NOMO-1 (cell line): ENCODE data around the gene CAP2.

ENCODE experiments used
- DNase-seq, 2 experiments: peaks; one replicate each; lab custom pipeline; 2025; ENCODE audit not compliant: unreplicated experiment in 2 of 2; lab: John Stamatoyannopoulos, UW

Gene CAP2

GRCh38 chr6:17472653-17473183 is 79.3 kb downstream of the CAP2 start:
- DNase-seq: no peak

DNA sequence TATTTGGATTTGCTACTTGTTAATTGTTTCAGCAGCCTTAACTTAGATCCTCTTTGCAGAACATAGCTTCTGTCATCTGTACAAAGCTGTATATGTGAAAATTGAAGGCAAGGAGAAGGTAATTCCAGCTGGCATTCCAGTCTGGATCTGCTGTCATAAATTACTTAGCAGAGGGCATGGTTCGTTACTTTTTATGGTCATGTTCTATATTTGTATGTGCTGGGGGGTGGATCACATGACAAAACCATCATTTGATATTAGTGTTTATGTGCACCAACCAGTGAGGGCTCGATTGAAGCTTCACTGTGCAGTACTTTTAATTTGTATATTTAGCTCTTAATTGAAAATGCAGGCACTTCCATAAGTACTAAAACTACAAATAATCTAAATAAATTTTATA is 80.2 kb downstream of the CAP2 start:
- DNase-seq: no peak

DNA sequence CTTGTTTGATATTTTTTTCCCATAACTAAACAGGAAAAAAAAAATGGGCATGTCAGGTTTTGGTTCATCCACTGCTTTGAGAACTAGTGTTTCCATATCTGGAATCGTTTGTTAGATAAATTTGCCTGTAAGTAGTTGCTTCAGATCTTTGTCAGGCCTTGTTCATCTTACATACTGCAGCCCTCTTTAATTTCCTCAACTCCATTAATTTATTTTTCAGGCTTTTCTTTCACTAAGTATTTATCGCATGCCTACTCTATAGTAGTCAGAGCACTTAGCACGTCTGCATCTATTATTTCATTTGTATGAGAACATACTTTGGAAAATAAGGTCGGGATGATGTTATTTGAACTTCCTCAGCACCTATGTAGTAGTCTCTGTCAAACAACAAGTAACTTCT is 80.9 kb downstream of the CAP2 start:
- no peak for DNase-seq

GRCh38 chr6:17475606-17476244 is 82.3 kb downstream of the CAP2 start:
- DNase-seq: no peak

DNA sequence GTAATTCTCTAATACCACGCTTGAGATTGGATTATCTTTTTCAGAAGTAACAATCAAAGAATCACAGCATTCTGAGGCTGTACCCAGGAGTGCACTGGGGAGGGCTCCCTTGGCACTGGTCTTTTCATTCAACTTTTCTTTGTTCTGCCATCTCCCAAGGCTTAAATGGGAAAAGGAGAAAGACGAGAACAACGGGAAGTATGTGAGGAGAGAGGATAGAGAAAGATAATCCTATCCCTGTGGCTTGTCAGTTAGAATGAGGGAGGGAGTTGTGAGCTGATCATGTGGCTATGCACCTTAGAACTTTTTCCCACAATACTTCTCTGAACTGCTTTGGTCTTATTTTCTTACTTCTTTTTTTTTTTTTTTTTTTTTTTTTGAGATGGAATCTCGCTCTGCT is 83.1 kb downstream of the CAP2 start:
- no peak for DNase-seq

DNA sequence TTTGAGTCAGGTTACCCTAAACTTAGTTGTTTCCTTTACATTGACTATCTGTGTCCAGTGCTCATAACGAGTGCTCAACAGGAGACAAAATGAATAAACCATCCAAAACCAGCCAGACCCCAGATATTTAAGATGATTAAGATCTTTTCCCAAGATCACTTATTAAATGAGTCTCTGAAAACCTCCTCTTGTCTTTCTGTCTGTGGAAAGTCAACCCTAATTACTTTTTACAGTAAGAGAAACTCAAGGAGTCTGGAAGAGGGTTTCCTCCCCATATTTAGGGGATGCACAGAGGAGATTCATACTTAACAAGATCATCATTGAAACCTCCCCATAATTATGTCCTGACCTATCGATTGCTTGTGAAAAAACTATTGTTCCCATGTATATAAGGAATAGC is 84.0 kb downstream of the CAP2 start:
- DNase-seq: no peak

DNA sequence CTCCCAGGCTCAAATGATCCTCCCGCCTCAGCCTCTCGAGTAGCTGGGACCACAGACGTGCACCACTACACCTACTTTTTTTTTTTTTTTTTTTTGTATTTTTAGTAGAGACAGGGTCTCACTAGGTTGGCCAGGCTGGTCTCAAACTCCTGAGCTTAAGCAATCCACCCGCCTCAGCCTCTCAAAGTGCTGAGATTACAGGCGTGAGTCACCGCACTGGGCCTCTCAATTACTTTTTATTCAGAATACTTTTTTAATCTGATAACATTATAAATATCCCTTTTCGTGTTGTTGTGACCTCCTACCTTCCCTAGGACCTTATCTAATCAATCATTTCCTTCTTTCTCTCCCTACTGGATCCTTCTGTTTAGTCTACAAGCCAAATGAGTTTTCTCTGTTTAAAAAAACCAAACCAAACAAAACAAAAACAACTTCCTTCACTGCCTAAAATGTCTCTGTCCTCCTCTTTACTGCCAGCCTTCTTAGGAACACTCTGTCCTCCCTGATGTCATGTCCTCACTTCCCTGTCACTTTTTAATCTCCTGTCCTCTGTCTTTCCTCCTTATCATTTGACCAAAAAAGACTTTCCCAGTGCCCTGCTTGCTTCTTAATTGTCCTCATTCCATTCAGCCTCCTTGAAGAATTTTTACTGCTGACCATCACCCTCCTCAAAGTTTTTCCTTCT is 85.0 kb downstream of the CAP2 start:
- DNase-seq: no peak

DNA sequence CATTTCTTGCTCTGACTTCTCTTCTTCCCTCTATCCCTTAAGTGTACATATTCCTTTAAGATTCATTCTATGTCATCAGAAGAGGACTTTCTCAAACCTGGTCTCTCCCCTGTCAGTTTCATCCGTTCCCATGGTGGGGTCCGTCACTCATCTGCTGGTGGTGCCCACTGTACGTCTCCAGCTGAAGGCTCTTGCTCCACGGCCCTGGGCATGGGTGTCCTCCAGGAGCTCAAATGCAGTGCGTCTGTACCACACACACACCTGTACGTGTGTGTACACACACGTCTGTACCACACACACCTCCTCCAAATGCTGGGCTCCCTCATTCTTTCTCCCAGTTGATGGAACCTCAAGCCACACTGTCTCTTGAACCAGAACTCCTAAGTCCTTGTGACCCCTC is 85.6 kb downstream of the CAP2 start:
- no peak for DNase-seq

DNA sequence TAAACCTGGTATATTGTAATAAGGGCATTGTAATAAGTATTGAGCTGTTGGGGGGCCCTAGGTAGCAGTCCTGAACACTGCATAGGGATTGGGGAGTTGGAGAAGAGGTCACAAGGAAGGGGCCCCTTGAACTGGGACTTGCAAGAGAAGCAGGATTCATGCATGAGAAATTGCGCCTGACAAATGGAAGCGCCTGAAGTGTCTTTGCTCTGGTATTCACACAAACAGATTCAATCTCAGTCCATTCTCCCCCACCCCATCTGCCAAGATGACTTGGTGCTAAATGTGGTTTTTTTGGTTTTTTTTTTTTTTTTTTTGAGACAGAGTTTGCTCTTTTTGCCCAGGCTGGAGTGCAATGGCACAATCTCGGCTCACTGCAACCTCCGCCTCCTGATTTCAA is 87.1 kb downstream of the CAP2 start:
- no peak for DNase-seq

DNA sequence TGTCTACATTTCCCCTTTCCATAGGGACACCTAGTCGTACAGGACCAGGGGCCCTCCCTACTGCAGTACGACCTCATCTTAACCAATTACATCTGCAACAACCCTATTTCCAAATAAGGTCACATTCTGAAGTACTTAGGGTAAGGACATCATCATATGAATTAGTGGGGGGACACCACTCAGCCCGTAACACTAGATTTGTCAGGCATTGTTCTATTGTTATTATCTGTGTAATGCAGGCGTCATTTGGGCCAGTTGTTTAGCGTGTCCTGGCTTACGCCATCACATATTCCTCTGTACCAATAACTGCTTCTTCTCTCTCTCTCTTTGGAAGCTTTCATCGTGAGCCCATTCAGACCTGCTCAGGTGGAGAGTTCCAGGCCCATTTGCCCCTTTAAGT is 89.3 kb downstream of the CAP2 start:
- DNase-seq: no peak

DNA sequence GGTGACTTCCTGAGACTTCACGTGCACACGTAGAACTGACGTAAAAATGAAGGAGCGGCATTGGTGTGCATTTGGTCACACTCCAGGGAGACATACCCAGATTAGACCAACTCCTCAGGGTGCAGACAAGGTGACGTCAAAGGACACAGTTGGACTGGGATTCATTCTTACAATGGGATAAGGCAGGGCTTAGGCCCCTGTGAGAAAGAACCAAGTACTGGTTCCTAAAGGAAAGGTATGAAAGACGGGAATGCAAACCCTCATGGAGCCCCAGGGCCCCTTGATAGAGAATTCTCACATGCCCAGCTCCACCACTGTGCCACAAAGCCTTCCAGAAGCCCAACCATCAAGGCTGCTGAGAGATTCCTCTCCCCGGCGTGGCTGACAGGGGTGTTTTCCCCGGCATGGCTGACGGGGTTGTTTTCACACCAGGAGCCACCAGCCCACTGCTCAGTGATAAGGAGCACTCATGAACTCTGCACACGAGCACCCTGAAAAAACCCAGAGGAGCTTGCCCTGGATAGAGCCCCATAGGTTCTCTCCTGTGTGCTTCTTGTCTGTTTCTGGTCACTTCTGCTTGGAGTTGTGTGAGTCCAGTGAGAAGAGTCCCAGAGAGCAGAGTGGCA is 90.1 kb downstream of the CAP2 start:
- no peak for DNase-seq

DNA sequence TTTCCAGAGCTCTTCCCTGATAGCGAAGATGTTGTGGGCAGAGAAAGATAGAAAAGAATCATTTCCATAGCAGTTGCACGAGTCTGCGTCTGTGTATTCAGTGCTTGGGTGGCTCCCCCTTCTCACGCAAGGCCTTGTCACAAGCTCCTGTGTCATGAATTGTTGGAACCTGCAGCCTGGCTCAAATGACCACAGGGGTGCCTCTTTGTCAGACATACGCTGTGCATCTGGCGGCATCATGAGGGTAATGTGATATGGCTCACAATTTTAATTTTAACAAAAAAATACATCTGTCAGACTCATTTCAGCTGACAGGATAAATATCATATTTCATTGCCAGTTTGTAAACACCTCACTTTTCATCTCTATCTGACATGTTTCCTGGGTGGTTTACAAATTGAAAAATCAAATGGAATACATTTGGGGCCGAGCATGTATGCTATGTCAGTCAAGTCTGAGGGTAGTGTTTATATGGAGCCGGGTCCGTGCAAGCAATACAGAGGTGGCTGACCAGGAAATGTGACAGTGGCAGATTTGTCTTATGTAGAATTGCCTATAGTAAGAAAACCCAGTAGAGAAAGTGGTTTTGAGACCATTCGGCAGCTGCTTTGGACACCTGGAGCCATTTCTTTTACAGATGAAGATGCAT is 90.9 kb downstream of the CAP2 start:
- no peak for DNase-seq

GRCh38 chr6:17485181-17485580 is 91.8 kb downstream of the CAP2 start:
- no peak for DNase-seq

GRCh38 chr6:17485946-17486345 is 92.6 kb downstream of the CAP2 start:
- DNase-seq: no peak

DNA sequence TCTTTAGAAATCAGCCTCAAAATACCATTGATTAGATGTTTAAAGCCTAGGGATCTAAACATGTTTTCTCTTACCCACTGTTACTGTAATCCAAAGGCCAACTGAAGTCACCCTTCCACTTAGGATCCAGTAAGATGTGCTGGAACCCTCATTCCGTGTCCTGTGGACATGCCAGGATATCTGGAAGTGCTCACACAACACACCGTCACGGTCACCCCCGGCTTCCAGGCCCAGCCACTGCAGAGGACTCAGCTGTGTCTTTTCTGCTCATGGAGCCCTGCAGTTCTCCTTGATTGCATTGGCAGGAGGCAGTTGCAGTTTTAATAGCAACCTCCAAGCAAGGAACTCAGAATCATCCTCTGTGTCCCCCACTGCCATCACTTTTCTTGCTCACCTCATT is 93.3 kb downstream of the CAP2 start:
- DNase-seq: no peak

DNA sequence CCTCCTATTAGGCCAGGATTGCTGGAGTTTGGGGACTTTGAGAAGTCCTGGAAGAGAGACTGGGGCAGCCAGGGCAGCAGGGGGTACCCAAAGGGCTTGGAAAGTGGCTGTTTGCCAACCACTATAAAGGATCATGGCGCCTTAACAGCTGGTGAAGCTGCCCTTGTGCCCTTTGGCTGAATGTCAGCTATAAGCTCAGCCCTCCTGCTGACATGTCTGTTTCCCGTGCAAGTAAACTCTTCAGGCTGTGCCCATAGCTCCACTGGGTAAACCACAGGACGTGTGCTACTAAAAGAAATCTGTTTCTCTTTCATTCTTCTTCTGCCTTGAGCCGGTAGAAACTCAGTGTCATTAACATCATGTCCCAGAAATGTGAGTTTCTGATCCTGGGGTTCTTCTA is 97.3 kb downstream of the CAP2 start:
- no peak for DNase-seq

DNA sequence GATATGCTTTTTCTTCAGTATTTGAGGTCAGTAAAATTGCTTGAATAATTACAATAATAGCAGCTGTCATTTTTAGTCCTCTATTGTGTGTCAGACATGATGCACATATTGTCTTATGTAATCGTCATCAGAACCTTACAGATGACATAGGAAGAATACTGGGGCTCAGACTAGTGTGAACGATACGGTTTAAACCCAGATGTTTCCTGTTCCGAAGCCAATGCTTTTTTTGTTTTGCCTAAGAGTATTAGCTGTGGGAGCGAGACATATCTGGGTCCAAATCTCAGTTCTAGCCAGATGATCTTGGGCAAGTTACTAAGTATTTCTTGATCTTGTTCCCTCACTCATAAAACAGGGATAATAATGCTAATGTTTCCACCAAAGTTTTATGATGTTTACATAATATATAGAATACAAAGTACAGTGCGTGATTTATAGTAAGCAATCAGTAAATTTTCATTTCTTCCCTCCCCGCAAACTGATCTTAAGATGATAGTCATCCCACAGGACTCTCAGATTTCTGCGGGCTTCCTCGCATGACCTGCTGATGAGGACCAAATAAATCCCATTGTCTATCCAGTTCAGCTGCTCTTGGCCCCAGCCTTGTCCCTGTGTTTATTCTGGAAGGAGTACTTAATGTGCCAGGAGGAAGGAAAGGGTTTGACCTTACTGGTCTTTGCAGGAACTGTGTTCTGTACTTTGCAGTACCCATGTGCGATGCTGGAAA is 98.2 kb downstream of the CAP2 start:
- DNase-seq: no peak

DNA sequence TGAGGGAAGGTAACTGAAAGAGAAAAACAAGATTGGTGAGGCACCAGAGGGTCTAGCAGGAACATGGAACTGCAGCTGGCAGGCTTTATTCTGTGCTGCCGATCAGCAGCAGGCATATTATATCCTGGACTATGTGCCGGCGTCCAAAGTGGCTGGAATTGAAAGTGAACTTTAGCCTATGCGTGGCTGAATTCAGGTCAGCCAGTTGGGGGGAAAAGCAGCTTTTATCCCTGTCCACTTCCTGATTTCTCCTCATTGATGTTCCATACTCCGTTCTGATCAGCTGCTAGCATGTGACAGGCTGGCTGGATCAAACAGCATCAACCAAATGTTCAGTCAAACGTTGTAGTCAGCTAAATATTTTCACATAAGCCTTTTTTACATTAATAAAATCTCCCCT is 99.0 kb downstream of the CAP2 start:
- no peak for DNase-seq

DNA sequence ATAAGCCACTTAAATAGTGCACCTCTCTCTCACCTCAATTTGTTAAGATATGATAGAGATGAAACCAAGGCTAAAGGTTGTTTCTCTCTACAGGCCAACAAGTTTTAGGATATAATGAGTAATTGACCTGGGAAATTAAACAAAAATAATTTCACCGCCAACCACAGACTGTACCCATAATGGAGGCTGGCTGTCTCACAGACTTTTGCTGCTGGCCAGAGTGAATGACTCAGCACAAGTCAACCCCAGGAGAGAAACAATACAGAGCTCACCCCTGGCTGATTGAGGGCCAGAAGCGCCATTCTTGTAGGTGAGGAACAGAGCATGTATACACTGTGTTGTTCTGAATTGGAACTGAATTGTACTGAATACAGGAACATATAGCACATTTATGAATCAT is 99.9 kb downstream of the CAP2 start:
- no peak for DNase-seq

DNA sequence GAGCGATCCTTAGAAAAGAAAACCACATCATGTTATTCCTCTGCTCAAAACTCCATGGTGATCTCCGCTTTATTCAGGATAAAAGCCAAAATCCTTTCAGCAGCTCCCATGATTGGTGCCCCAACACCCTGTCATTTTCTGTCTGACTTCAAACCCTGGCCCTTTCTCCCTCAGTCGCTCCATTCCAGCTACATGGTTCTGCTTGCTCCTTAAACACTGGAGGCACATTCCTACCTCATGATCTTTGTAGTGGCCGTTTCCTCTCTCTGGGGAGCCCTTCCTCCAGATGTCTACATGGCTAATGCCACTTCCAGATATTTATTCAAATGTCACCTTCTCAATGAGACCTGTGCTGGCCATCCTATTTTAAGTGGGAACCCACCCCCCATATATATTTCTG is 100.8 kb downstream of the CAP2 start:
- no peak for DNase-seq

DNA sequence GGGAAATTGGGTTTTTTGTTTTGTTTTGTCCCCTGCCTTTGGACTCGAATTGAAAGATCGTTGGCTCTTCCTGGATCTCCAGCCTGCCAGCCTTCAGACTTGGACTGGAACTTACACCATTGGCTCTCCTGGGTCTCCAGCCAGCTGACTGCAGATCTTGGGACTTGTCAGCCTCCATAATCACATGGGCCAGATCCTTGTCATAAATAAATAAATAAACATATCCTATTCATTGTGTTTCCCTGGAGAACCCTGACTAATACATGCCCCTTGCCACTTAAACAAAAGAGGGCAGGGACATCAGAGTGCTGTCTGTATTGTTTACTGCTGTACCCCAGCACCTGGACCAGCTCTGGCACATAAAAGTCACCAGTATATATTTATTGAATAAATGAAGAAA is 101.5 kb downstream of the CAP2 start:
- no peak for DNase-seq
